Breast epithelium (tissue), 4 donors: ENCODE measurements around the gene SLC35B4. TPM values are rescaled to one million over a fixed set of nuclear protein-coding genes. Genes with fewer than 3 reads are reported as not detected.

ENCODE experiments used
- DNase-seq, 2 donors: peaks; one replicate each; pipeline ENCODE4 v3.0.0-alpha.2; 2019; ENCODE audit warnings: low spot score in 2 of 2
- H3K27ac ChIP-seq, 2 donors: fragments of 200-600 bp; sonication (generic) in 1 of 2; one replicate each; pipeline ENCODE4 v1.5.1; 2016 to 2019; ENCODE audit warnings: mild to moderate bottlenecking in 1 of 2
- H3K27me3 ChIP-seq, 2 donors: fragments of 200-600 bp; sonication (generic) in 1 of 2; one replicate each; pipeline versions ENCODE4 v1.5.1 to v1.6.0; 2017 to 2019; ENCODE audit warnings: control low read depth in 1 of 2, mild to moderate bottlenecking in 1 of 2
- H3K36me3 ChIP-seq: fragments of 200-600 bp; one replicate; pipeline ENCODE4 v1.5.1; 2019
- H3K4me1 ChIP-seq, 2 donors: fragments of 200-600 bp; sonication (generic); one replicate each; pipeline ENCODE4 v1.5.1; 2016 to 2019; ENCODE audit warnings: control low read depth in 1 of 2
- H3K4me3 ChIP-seq, 3 donors: fragments of 200-600 bp; sonication (generic); 1 replicate in 2 of 3; 2 replicates in 1 of 3; pipeline ENCODE4 v1.5.1; 2016 to 2019; ENCODE audit warnings: mild to moderate bottlenecking in 3 of 3, moderate library complexity in 2 of 3
- H3K9me3 ChIP-seq, 2 donors: fragments of 200-600 bp; sonication (generic) in 1 of 2; one replicate each; pipeline ENCODE4 v1.5.1; 2016 to 2019; ENCODE audit warnings: control low read depth in 1 of 2
- CTCF ChIP-seq, 3 donors: fragments of 450-650 bp; IDR thresholded peaks; one replicate each; pipeline ENCODE4 v1.5.1; 2016 to 2017; ENCODE audit warnings: antibody characterized with exemption in 3 of 3, mild to moderate bottlenecking in 3 of 3, moderate library complexity in 3 of 3
- POLR2A ChIP-seq: fragments of 450-650 bp; IDR thresholded peaks from one replicate; pipeline ENCODE4 v1.6.1; 2016; ENCODE audit warnings: antibody characterized with exemption, mild to moderate bottlenecking, moderate library complexity
- POLR2AphosphoS5 ChIP-seq, 3 donors: sonication (generic); formaldehyde crosslinking; IDR thresholded peaks; one replicate each; pipeline ENCODE4 v1.6.1; 2017; ENCODE audit warnings: antibody characterized with exemption in 3 of 3
- intact Hi-C: fragments of 100-400 bp; cut with DNase I; formaldehyde crosslinking; loops from one replicate; pipeline ENCODE4 v1.15.1; 2023; ENCODE audit warnings: low total_unique reads
- total RNA-seq, 3 donors: library from RNA; depleted of rRNA; stranded (reverse); fragments of >200 nt; gene quantifications; one replicate each; pipeline ENCODE4 v1.1.0, GENCODE V29; 2016

The SLC35B4 gene
- total RNA-seq, 3 donors from 2014 or later = 7.3 to 13.8 (median 8.5) TPM

- H3K9me3 ChIP-seq = no peaks in the 10 kb centered on the region
- H3K27ac ChIP-seq = peak overlapping the region; percentile 52 to 76
- H3K36me3 ChIP-seq = no peaks in the 10 kb centered on the region
- no peak for DNase-seq
- no peaks in the 10 kb centered on the region for H3K27me3 ChIP-seq
- TF ChIP-seq CTCF (IDR thresholded peaks at IDR 0.05) (no peak), POLR2AphosphoS5 (IDR thresholded peaks at IDR 0.05) (no peak), POLR2A (no peak)
- intact Hi-C loops = no loop called here
- H3K4me3 ChIP-seq = peak overlapping the region; percentile 83 to 97 (median 87)
- H3K4me1 ChIP-seq = no peaks in the 10 kb centered on the region
Observed at GRCh38 chr7:134315679-134316538, 821 bp downstream of the SLC35B4 start.

- H3K36me3 ChIP-seq = no peaks in the 10 kb centered on the region
- no peaks in the 10 kb centered on the region for H3K4me1 ChIP-seq
- H3K27me3 ChIP-seq = no peaks in the 10 kb centered on the region
- no peak for TF ChIP-seq POLR2AphosphoS5 (IDR thresholded peaks at IDR 0.05)
- TF ChIP-seq POLR2A = no peak
- no peak for TF ChIP-seq CTCF (IDR thresholded peaks at IDR 0.05)
- intact Hi-C loops = no loop called here
- H3K9me3 ChIP-seq = no peaks in the 10 kb centered on the region
- no peak for DNase-seq
- H3K4me3 ChIP-seq = no peak overlapping the region
- no peak overlapping the region for H3K27ac ChIP-seq
Observed at GRCh38 chr7:134313543-134313942, 3.2 kb downstream of the SLC35B4 start.

GRCh38 chr7:134312717-134313116 is 4.0 kb downstream of the SLC35B4 start:
- H3K4me3 ChIP-seq = no peak overlapping the region
- no peak for TF ChIP-seq CTCF (IDR thresholded peaks at IDR 0.05)
- intact Hi-C loops = no loop called here
- no peaks in the 10 kb centered on the region for H3K4me1 ChIP-seq
- DNase-seq = no peak
- H3K9me3 ChIP-seq = no peaks in the 10 kb centered on the region
- H3K36me3 ChIP-seq = no peaks in the 10 kb centered on the region
- no peak overlapping the region for H3K27ac ChIP-seq
- no peaks in the 10 kb centered on the region for H3K27me3 ChIP-seq

GRCh38 chr7:134311807-134312206 is 4.9 kb downstream of the SLC35B4 start:
- H3K9me3 ChIP-seq = no peaks in the 10 kb centered on the region
- H3K27ac ChIP-seq = no peak overlapping the region
- intact Hi-C loops = no loop called here
- no peak for TF ChIP-seq POLR2A
- no peak for TF ChIP-seq CTCF (IDR thresholded peaks at IDR 0.05)
- TF ChIP-seq POLR2AphosphoS5 (IDR thresholded peaks at IDR 0.05) = no peak
- H3K4me1 ChIP-seq = no peaks in the 10 kb centered on the region
- H3K36me3 ChIP-seq = no peaks in the 10 kb centered on the region
- DNase-seq = no peak
- H3K27me3 ChIP-seq = no peaks in the 10 kb centered on the region
- no peak overlapping the region for H3K4me3 ChIP-seq

GRCh38 chr7:134308548-134308947 is 8.2 kb downstream of the SLC35B4 start:
- Histone ChIP-seq H3K27me3 (no peaks in the 10 kb centered on the region), H3K27ac (no peak overlapping the region), H3K4me1 (no peaks in the 10 kb centered on the region)

More at GRCh38 chr7:134308548-134308947, 8.2 kb downstream of the SLC35B4 start:
- no peak for TF ChIP-seq POLR2AphosphoS5 (IDR thresholded peaks at IDR 0.05)
- TF ChIP-seq POLR2A = no peak
- TF ChIP-seq CTCF (IDR thresholded peaks at IDR 0.05) = no peak
- H3K9me3 ChIP-seq = no peaks in the 10 kb centered on the region
- H3K4me3 ChIP-seq = no peak overlapping the region
- no peak for DNase-seq
- H3K36me3 ChIP-seq = no peaks in the 10 kb centered on the region
- intact Hi-C loops = no loop called here
